SKM-1 (cell line): Measurements from ENCODE around the gene ADAMTS4.
A peak's percentile ranks its signal among the peaks of the same experiment; 100 is the strongest.

Source experiments
- DNase-seq: peaks from one replicate; lab custom pipeline; 2025; ENCODE audit not compliant: unreplicated experiment; lab: John Stamatoyannopoulos, UW

Gene ADAMTS4

GRCh38 chr1:161175771-161176453 is 22.9 kb downstream of the ADAMTS4 start:
- no peak for DNase-seq

- no peak for DNase-seq
Observed at GRCh38 chr1:161174911-161175310, 23.9 kb downstream of the ADAMTS4 start.

- DNase-seq, result no peak
Observed at GRCh38 chr1:161173711-161174110, 25.1 kb downstream of the ADAMTS4 start.

- no peak for DNase-seq
Observed at GRCh38 chr1:161172776-161173376, 26.0 kb downstream of the ADAMTS4 start.

GRCh38 chr1:161172349-161172748 is 26.5 kb downstream of the ADAMTS4 start:
- DNase-seq, result no peak

GRCh38 chr1:161171696-161172095 is 27.2 kb downstream of the ADAMTS4 start:
- DNase-seq, result no peak

GRCh38 chr1:161171191-161171590 is 27.7 kb downstream of the ADAMTS4 start:
- DNase-seq, result no peak

- no peak for DNase-seq
Observed at GRCh38 chr1:161168906-161169305, 29.9 kb downstream of the ADAMTS4 start.

GRCh38 chr1:161166669-161167548 is 31.9 kb downstream of the ADAMTS4 start:
- peak; percentile 18 for DNase-seq

GRCh38 chr1:161165742-161166668 is 32.8 kb downstream of the ADAMTS4 start, which contains the start of gene PPOX:
TSS of gene PPOX (plus strand) at chr1:161166426. CDS start at chr1:161166848, 422 bp downstream.
- peak; percentile 99 for DNase-seq

GRCh38 chr1:161164901-161165610 is 33.8 kb downstream of the ADAMTS4 start:
- no peak for DNase-seq

GRCh38 chr1:161163793-161164192 is 35.1 kb downstream of the ADAMTS4 start:
- no peak for DNase-seq

GRCh38 chr1:161162806-161163205 is 36.0 kb downstream of the ADAMTS4 start:
- DNase-seq, result no peak

- DNase-seq, result no peak
Observed at GRCh38 chr1:161162052-161162451, 36.8 kb downstream of the ADAMTS4 start.

- no peak for DNase-seq
Observed at GRCh38 chr1:161161652-161162051, 37.2 kb downstream of the ADAMTS4 start.

GRCh38 chr1:161160671-161161145 is 38.1 kb downstream of the ADAMTS4 start:
- DNase-seq, result no peak

- DNase-seq, result no peak
Observed at GRCh38 chr1:161159913-161160243, 39.0 kb downstream of the ADAMTS4 start.

- DNase-seq, result peak; percentile 94
Observed at GRCh38 chr1:161159087-161159912, 39.6 kb downstream of the ADAMTS4 start, which contains the start of gene USP21. TSS of gene USP21 (plus strand) at chr1:161159500. CDS start at chr1:161160641, 1,141 bp downstream.
